HG03520 (cell line): Measurements from ENCODE around the gene DNASE1L2.
"Not testable (repeated sequence)": the region's sequence is repeated elsewhere in the genome, so short reads cannot be mapped to it uniquely, and the experiment has no call there.

ENCODE experiments used
- ATAC-seq: cut with Tn5 transposase; IDR thresholded peaks from one replicate; pipeline ENCODE4 v1.9.1; 2021; ENCODE audit warnings: mild to moderate bottlenecking, moderate library complexity; ENCODE audit not compliant: unreplicated experiment

The DNASE1L2 gene

GRCh38 chr16:2203119-2203688 lies 33.0 kb upstream of the DNASE1L2 start:
- not testable (repeated sequence) for ATAC-seq

- ATAC-seq: no peak
Observed at GRCh38 chr16:2204416-2205103, 31.7 kb upstream of the DNASE1L2 start.

GRCh38 chr16:2205104-2205966 lies 30.9 kb upstream of the DNASE1L2 start, which contains the start of gene MLST8:
Gene MLST8, plus strand, starts transcription at chr16:2205454. Its CDS starts 632 bp downstream, at chr16:2206086.
- peak; percentile 63 for ATAC-seq

GRCh38 chr16:2205967-2206313 lies 30.3 kb upstream of the DNASE1L2 start:
- ATAC-seq: peak; percentile 3

GRCh38 chr16:2206420-2206779 lies 29.8 kb upstream of the DNASE1L2 start:
- no peak for ATAC-seq

- no peak for ATAC-seq
Observed at GRCh38 chr16:2206780-2207433, 29.3 kb upstream of the DNASE1L2 start.

- no peak for ATAC-seq
Observed at GRCh38 chr16:2207872-2208271, 28.4 kb upstream of the DNASE1L2 start.

- no peak for ATAC-seq
Observed at GRCh38 chr16:2208308-2208707, 27.9 kb upstream of the DNASE1L2 start.

GRCh38 chr16:2208772-2209171 lies 27.5 kb upstream of the DNASE1L2 start:
- no peak for ATAC-seq

- no peak for ATAC-seq
Observed at GRCh38 chr16:2209258-2210008, 26.8 kb upstream of the DNASE1L2 start.

GRCh38 chr16:2210009-2210332 lies 26.3 kb upstream of the DNASE1L2 start:
- no peak for ATAC-seq

- ATAC-seq: no peak
Observed at GRCh38 chr16:2210386-2211365, 25.6 kb upstream of the DNASE1L2 start, which contains the start of gene BRICD5. Gene BRICD5, minus strand, starts transcription at chr16:2210863. Its CDS starts 30 bp downstream, at chr16:2210833.

GRCh38 chr16:2211923-2212347 lies 24.3 kb upstream of the DNASE1L2 start:
- ATAC-seq: no peak

GRCh38 chr16:2212362-2213324 lies 23.6 kb upstream of the DNASE1L2 start:
- ATAC-seq: no peak

GRCh38 chr16:2213817-2214718 lies 22.2 kb upstream of the DNASE1L2 start:
- peak; percentile 2 for ATAC-seq

GRCh38 chr16:2214719-2214968 lies 21.6 kb upstream of the DNASE1L2 start, which contains the start of gene PGP:
Gene PGP, minus strand, starts transcription at chr16:2214840. Its CDS starts 63 bp downstream, at chr16:2214777.
- no peak for ATAC-seq

- no peak for ATAC-seq
Observed at GRCh38 chr16:2216330-2216729, 19.9 kb upstream of the DNASE1L2 start.
